Karpas-422 (cell line): Measurements from ENCODE around the gene PTPN4. TPM values are rescaled to one million over a fixed set of nuclear protein-coding genes. Genes with fewer than 3 reads are reported as not detected.

Experiments
- DNase-seq: peaks from one replicate; pipeline ENCODE4 v3.0.0-alpha.2; 2015
- H2AFZ ChIP-seq: fragments of 200-600 bp; sonication (generic); 2 replicates; pipeline ENCODE4 v1.6.1; 2014; ENCODE audit warnings: antibody characterized with exemption, low read length, mixed read lengths
- H3K27ac ChIP-seq: fragments of 200-600 bp; sonication (generic); 2 replicates; pipeline ENCODE4 v1.5.1; 2014; ENCODE audit warnings: mild to moderate bottlenecking, low read length, moderate library complexity
- H3K27me3 ChIP-seq: fragments of 200-600 bp; sonication (generic); 2 replicates; pipeline ENCODE4 v1.6.1; 2014; ENCODE audit warnings: low read length, mixed read lengths
- H3K36me3 ChIP-seq: fragments of 200-600 bp; sonication (generic); 2 replicates; pipeline ENCODE4 v1.6.1; 2014; ENCODE audit warnings: low read length, mixed read lengths; ENCODE audit not compliant: insufficient read depth
- H3K4me1 ChIP-seq: fragments of 200-600 bp; sonication (generic); 2 replicates; pipeline ENCODE4 v1.6.1; 2014; ENCODE audit warnings: mild to moderate bottlenecking, low read length, mixed read lengths
- H3K4me2 ChIP-seq: fragments of 200-600 bp; sonication (generic); 2 replicates; pipeline ENCODE4 v1.6.1; 2014; ENCODE audit warnings: low read length, low read depth, mild to moderate bottlenecking; ENCODE audit not compliant: poor library complexity, severe bottlenecking
- H3K4me3 ChIP-seq: fragments of 200-600 bp; sonication (generic); 2 replicates; pipeline ENCODE4 v1.5.1; 2014; ENCODE audit warnings: mild to moderate bottlenecking, antibody characterized with exemption, low read length, mixed read lengths
- H3K79me2 ChIP-seq: fragments of 200-600 bp; sonication (generic); 2 replicates; pipeline ENCODE4 v1.6.1; 2014; ENCODE audit warnings: mild to moderate bottlenecking, low read length, mixed read lengths
- H3K9ac ChIP-seq: fragments of 200-600 bp; sonication (generic); 2 replicates; pipeline ENCODE4 v1.6.0; 2014; ENCODE audit warnings: low read length
- H3K9me2 ChIP-seq: fragments of 200-600 bp; sonication (generic), shearing (Covaris generic); replicated peaks from 2 replicates; pipeline ENCODE4 v1.6.0; 2014; ENCODE audit warnings: mild to moderate bottlenecking, low read length, moderate library complexity; ENCODE audit not compliant: insufficient read depth
- H3K9me3 ChIP-seq: fragments of 300-700, 200-600 bp; sonication (generic); 2 replicates; pipeline ENCODE4 v1.6.1; 2014; ENCODE audit warnings: low read length, mixed read lengths
- H4K20me1 ChIP-seq: fragments of 200-600 bp; sonication (generic); 2 replicates; pipeline ENCODE4 v1.6.1; 2014; ENCODE audit warnings: mild to moderate bottlenecking, antibody characterized with exemption, low read length, low read depth; ENCODE audit not compliant: insufficient read depth
- total RNA-seq: library from RNA; depleted of rRNA; stranded (reverse); fragments of >200 nt; shearing (Covaris generic); gene quantifications from 2 replicates; pipeline ENCODE4 v1.2.3, GENCODE V29; 2014; ENCODE audit warnings: low replicate concordance

PTPN4 gene
- total RNA-seq, 1 experiment from 2014 or later, result 56.7 TPM

- H4K20me1 ChIP-seq, result no peaks in the 10 kb centered on the region
- no peak for DNase-seq
- H3K9ac ChIP-seq, result no peak overlapping the region
- H3K9me3 ChIP-seq, result no peaks in the 10 kb centered on the region
- no peaks in the 10 kb centered on the region for H3K36me3 ChIP-seq
- no peak overlapping the region for H3K4me3 ChIP-seq
- H2AFZ ChIP-seq, result no peak overlapping the region
- H3K79me2 ChIP-seq, result no peaks in the 10 kb centered on the region
- H3K4me2 ChIP-seq, result no peak overlapping the region
- H3K9me2 ChIP-seq, result no peaks in the 10 kb centered on the region
- no peak overlapping the region for H3K27ac ChIP-seq
- H3K27me3 ChIP-seq, result no peaks in the 10 kb centered on the region
- no peaks in the 10 kb centered on the region for H3K4me1 ChIP-seq
These were observed 41.0 kb upstream of the PTPN4 start for GRCh38 chr2:119718501-119719260.

- H3K9me3 ChIP-seq, result no peaks in the 10 kb centered on the region
- H2AFZ ChIP-seq, result no peak overlapping the region
- no peaks in the 10 kb centered on the region for H3K9me2 ChIP-seq
- H4K20me1 ChIP-seq, result no peaks in the 10 kb centered on the region
- H3K4me2 ChIP-seq, result no peak overlapping the region
- no peaks in the 10 kb centered on the region for H3K36me3 ChIP-seq
- no peak overlapping the region for H3K4me3 ChIP-seq
- H3K4me1 ChIP-seq, result no peaks in the 10 kb centered on the region
- no peak for DNase-seq
- no peak overlapping the region for H3K9ac ChIP-seq
- H3K27ac ChIP-seq, result no peak overlapping the region
- H3K79me2 ChIP-seq, result no peaks in the 10 kb centered on the region
- no peaks in the 10 kb centered on the region for H3K27me3 ChIP-seq
These were observed 40.5 kb upstream of the PTPN4 start for GRCh38 chr2:119719261-119719627.

- no peak overlapping the region for H3K9ac ChIP-seq
- H3K79me2 ChIP-seq, result no peaks in the 10 kb centered on the region
- DNase-seq, result no peak
- no peak overlapping the region for H3K4me3 ChIP-seq
- no peaks in the 10 kb centered on the region for H3K36me3 ChIP-seq
- H3K4me2 ChIP-seq, result no peak overlapping the region
- H3K27me3 ChIP-seq, result no peaks in the 10 kb centered on the region
- no peaks in the 10 kb centered on the region for H3K9me3 ChIP-seq
- no peak overlapping the region for H3K27ac ChIP-seq
- H3K4me1 ChIP-seq, result no peaks in the 10 kb centered on the region
- no peaks in the 10 kb centered on the region for H4K20me1 ChIP-seq
- H3K9me2 ChIP-seq, result no peaks in the 10 kb centered on the region
- H2AFZ ChIP-seq, result no peak overlapping the region
These were observed 38.7 kb upstream of the PTPN4 start for GRCh38 chr2:119721043-119721442.

DNA sequence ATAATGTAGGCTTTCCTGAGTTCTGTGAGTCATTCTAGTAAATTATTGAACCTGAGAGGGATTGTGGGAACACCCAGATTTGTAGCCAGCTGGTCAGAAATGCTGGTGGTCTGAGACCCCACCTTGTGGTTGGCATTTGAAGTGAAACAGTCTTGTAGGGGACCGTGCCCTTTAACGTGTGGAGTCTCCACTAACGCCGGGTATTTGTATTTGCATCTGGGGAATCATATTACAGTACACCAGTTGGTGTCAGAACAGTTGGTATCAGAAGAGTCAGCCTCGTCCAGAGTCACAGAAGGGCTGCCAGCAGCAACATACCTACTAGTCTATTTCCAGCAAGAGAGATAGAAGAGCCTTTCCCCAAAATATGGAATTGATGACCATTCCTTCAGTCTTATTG, 38.3 kb upstream of the PTPN4 start:
- Histone ChIP-seq H3K4me2 (no peak overlapping the region), H3K27me3 (no peaks in the 10 kb centered on the region), H3K27ac (no peak overlapping the region), H3K36me3 (no peaks in the 10 kb centered on the region), H3K9me3 (no peaks in the 10 kb centered on the region), H3K4me1 (no peaks in the 10 kb centered on the region), H3K79me2 (no peaks in the 10 kb centered on the region), H3K9me2 (no peaks in the 10 kb centered on the region), H4K20me1 (no peaks in the 10 kb centered on the region), H3K4me3 (no peak overlapping the region), H3K9ac (no peak overlapping the region), H2AFZ (no peak overlapping the region)
- no peak for DNase-seq

DNA sequence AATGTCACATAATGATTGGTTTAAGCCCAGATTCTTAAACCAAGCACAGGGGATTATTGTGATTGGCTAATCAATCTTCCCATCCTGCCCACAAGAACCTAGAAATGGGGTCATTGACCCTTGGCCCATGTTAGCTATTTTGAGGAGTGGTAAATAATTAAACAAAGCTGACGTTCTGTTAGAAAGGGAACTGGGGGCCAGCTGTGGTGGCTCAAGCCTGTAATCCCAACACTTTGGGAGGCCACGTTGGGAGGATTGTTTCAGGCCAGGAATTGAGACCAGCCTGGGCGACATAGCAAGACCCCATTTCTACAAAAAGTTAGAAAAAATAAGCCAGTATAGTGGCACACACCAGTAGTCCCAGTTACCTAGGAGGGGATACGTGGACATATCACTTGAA, 37.8 kb upstream of the PTPN4 start:
- Histone ChIP-seq H3K9me2 (no peaks in the 10 kb centered on the region), H3K4me2 (no peak overlapping the region), H3K79me2 (no peaks in the 10 kb centered on the region)

DNA sequence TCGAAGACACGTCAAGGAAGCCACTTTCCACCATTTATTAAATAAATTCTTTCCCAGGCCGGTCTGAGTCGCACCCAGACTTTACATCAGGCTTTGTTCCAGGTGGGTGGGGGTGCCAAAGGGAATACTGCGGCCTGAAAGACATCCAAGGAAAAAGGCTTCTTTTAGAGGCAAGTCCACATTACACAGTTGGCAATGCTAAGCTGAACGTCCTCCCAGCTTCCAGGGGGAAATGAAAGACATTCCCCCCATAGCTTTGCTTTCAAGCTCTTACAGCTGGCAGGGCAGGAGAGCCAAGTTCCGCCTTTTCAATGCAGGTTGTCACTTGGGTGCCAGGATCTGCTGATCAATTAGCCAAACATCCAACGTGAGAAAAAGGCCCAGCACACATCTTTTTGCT, 36.5 kb upstream of the PTPN4 start:
- Histone ChIP-seq H2AFZ (no peak overlapping the region), H3K9me3 (no peaks in the 10 kb centered on the region), H3K4me2 (no peak overlapping the region), H4K20me1 (no peaks in the 10 kb centered on the region), H3K9me2 (no peaks in the 10 kb centered on the region), H3K4me1 (no peaks in the 10 kb centered on the region), H3K9ac (no peak overlapping the region), H3K27me3 (no peaks in the 10 kb centered on the region), H3K36me3 (no peaks in the 10 kb centered on the region), H3K27ac (no peak overlapping the region), H3K79me2 (no peaks in the 10 kb centered on the region), H3K4me3 (no peak overlapping the region)
- DNase-seq, result no peak

More for the DNA sequence above, 37.8 kb upstream of the PTPN4 start:
- Histone ChIP-seq H3K4me3 (no peak overlapping the region), H4K20me1 (no peaks in the 10 kb centered on the region), H3K4me1 (no peaks in the 10 kb centered on the region), H3K36me3 (no peaks in the 10 kb centered on the region), H3K9ac (no peak overlapping the region), H2AFZ (no peak overlapping the region), H3K27me3 (no peaks in the 10 kb centered on the region), H3K9me3 (no peaks in the 10 kb centered on the region), H3K27ac (no peak overlapping the region)
- DNase-seq, result no peak

DNA sequence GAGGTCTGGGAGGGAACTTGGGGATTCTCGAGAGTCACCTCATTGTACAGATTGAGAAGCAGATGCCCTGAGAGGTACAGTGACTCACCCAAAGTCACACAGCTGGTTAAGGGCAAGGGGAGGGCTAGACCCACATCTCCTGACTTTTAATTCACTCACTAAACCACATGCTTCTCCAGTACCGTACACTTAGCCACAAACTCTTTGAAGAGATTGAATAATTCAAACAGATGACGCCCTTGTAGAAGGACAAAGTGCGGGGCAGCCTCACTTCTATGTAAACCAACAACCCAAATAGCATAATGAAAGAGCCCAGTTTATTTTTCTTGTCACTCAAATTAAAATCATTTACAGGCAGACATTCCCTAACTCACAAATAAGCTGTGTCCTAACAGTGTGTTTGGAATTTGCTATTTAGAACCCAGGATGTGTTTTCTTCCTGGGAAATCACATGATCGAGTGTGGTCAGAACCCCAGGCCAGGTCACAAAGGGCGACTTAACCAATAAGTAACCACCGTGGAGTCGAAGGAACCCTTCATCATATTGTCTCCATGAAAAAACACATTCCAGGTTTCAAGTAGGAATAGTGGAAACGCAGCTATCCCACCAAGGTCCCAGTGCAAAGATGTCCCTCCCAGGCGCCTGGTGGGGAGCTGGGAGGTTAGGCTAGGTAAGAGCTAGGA, 35.8 kb upstream of the PTPN4 start:
- no peak overlapping the region for H2AFZ ChIP-seq
- H3K36me3 ChIP-seq, result no peaks in the 10 kb centered on the region
- no peaks in the 10 kb centered on the region for H4K20me1 ChIP-seq
- no peaks in the 10 kb centered on the region for H3K9me3 ChIP-seq
- H3K9ac ChIP-seq, result no peak overlapping the region
- H3K27me3 ChIP-seq, result no peaks in the 10 kb centered on the region
- H3K79me2 ChIP-seq, result no peaks in the 10 kb centered on the region
- H3K4me2 ChIP-seq, result no peak overlapping the region
- H3K4me1 ChIP-seq, result no peaks in the 10 kb centered on the region
- DNase-seq, result no peak
- H3K4me3 ChIP-seq, result no peak overlapping the region
- H3K9me2 ChIP-seq, result no peaks in the 10 kb centered on the region
- no peak overlapping the region for H3K27ac ChIP-seq

DNA sequence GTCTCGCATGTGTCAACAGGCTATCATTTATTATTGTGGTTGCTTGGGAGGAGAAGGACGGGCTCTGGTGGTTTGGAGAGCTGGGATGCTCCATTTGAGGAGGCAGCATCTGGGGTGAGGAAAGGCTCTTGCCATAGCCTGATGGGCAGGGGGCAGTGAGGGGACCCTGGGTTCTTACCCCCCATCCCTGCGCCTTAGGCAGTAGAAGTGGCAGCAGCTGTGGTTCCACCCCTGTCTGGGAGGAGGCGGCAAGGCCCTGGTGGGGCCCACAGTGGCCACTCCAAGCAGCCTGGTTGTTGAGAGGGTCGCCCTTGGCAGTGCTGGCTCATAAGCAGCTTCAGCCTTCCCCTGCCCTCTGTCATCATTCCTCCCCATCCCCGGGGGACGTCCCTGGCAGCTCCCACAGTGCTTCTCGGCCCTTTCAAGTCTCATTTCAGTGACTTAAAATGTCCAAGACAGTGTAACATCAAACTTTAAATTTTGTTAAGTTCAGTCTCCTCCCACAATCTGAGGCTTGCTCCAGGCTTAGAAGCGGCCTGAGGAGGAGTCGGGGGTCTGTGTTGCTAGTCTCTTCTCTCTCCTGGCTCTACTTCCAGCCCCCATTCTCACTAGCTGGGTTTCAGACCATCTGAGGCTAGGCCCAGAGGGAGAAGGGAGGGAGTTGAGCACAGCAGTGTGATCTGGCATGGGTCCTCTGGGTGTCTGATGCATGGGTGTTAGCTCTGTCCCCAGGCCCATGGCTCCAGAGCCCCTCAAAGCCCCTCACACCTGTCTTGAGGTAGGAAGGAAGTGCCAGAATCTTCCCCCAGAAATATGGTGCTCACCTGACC, 34.9 kb upstream of the PTPN4 start:
- Histone ChIP-seq H2AFZ (no peak overlapping the region), H3K4me1 (no peaks in the 10 kb centered on the region), H3K27ac (no peak overlapping the region), H3K27me3 (no peaks in the 10 kb centered on the region), H3K4me2 (no peak overlapping the region), H3K9me3 (no peaks in the 10 kb centered on the region), H3K36me3 (no peaks in the 10 kb centered on the region), H3K9me2 (no peaks in the 10 kb centered on the region), H3K9ac (no peak overlapping the region), H4K20me1 (no peaks in the 10 kb centered on the region), H3K4me3 (no peak overlapping the region), H3K79me2 (no peaks in the 10 kb centered on the region)
- DNase-seq, result no peak
